Esophagus (tissue), 2 donors: Measurements from ENCODE around the gene ZNF276. TPM values are rescaled to one million over a fixed set of nuclear protein-coding genes. Genes with fewer than 3 reads are reported as not detected.

Source experiments
- H3K27ac ChIP-seq, 2 donors: one replicate each; pipeline ENCODE4 v1.5.1; 2013; ENCODE audit warnings: low read depth in 2 of 2, mild to moderate bottlenecking in 2 of 2, inconsistent platforms in 1 of 2, low read length in 1 of 2, moderate library complexity in 1 of 2
- H3K27me3 ChIP-seq, 2 donors: one replicate each; pipeline ENCODE4 v1.6.1; 2013; ENCODE audit warnings: low read length in 2 of 2, control low read depth in 1 of 2, mild to moderate bottlenecking in 1 of 2; ENCODE audit not compliant: insufficient read depth in 2 of 2, control insufficient read depth in 1 of 2
- H3K36me3 ChIP-seq, 2 donors: one replicate each; pipeline ENCODE4 v1.6.1; 2013; ENCODE audit warnings: low read length in 1 of 2; ENCODE audit not compliant: control insufficient read depth in 2 of 2, insufficient read depth in 2 of 2
- H3K4me1 ChIP-seq, 2 donors: one replicate each; pipeline ENCODE4 v1.6.1; 2013; ENCODE audit warnings: low read length in 1 of 2; ENCODE audit not compliant: control insufficient read depth in 2 of 2, insufficient read depth in 2 of 2
- H3K4me3 ChIP-seq, 2 donors: one replicate each; pipeline ENCODE4 v1.5.1; 2013; ENCODE audit warnings: low read length in 2 of 2, mild to moderate bottlenecking in 2 of 2, low read depth in 1 of 2, moderate library complexity in 1 of 2
- H3K9me3 ChIP-seq, 2 donors: one replicate each; pipeline ENCODE4 v1.6.1; 2013; ENCODE audit warnings: mild to moderate bottlenecking in 2 of 2, low read depth in 1 of 2, low read length in 1 of 2, moderate library complexity in 1 of 2; ENCODE audit not compliant: control insufficient read depth in 2 of 2, insufficient read depth in 1 of 2
- WGBS, 2 donors: extraction: QIAGEN DNeasy Blood & Tissue Kit; methylation state at CpG; one replicate each; pipeline ENCODE4 v1.1.7; 2013; 5-methylcytosine and 5-hydroxymethylcytosine counted together
- polyA plus RNA-seq, 2 donors: library from polyadenylated mRNA; stranded (reverse); fragments of 200-250 nt; gene quantifications; one replicate each; pipeline ENCODE4 v1.2.3, GENCODE V29; 2013
- donor health status: healthy with polysubstance abuse.
- donor health status: Bipolar disorder and iron deficiency.

The ZNF276 gene
- polyA plus RNA-seq, 2 donors = 23.2 to 42.3 TPM

GRCh38 chr16:89733322-89733721 is 12.0 kb downstream of the ZNF276 start:
- Histone ChIP-seq H3K4me1 (peaks cover 0 to 3% of the 10 kb centered on the region in 2 donors), H3K9me3 (no peaks in the 10 kb centered on the region), H3K36me3 (peaks cover 33 to 69% of the 10 kb centered on the region in 2 donors), H3K4me3 (no peak overlapping the region), H3K27me3 (no peaks in the 10 kb centered on the region), H3K27ac (no peak overlapping the region)
- 87 to 91% methylated on average over 17 of the region's 17 CpGs for WGBS, 2 donors

- Histone ChIP-seq H3K27me3 (no peaks in the 10 kb centered on the region), H3K36me3 (peaks cover 34 to 72% of the 10 kb centered on the region in 2 donors), H3K27ac (no peak overlapping the region), H3K9me3 (no peaks in the 10 kb centered on the region), H3K4me3 (no peak overlapping the region), H3K4me1 (peaks cover 0 to 3% of the 10 kb centered on the region in 2 donors)
- WGBS, 2 donors = 93 to 95% methylated on average over 21 of the region's 21 CpGs
Observed at GRCh38 chr16:89733792-89734191, 12.5 kb downstream of the ZNF276 start.

- 97 to 98% methylated on average over 3 of the region's 3 CpGs for WGBS, 2 donors
- H3K4me1 ChIP-seq = peaks cover 0 to 3% of the 10 kb centered on the region in 2 donors
- no peaks in the 10 kb centered on the region for H3K9me3 ChIP-seq
- peaks cover 30 to 68% of the 10 kb centered on the region in 2 donors for H3K36me3 ChIP-seq
- no peaks in the 10 kb centered on the region for H3K27me3 ChIP-seq
- no peak overlapping the region for H3K4me3 ChIP-seq
- no peak overlapping the region for H3K27ac ChIP-seq
Observed at GRCh38 chr16:89736554-89736953, 15.2 kb downstream of the ZNF276 start.

- Histone ChIP-seq H3K27ac (no peak overlapping the region), H3K27me3 (no peaks in the 10 kb centered on the region), H3K36me3 (peaks cover 30 to 61% of the 10 kb centered on the region in 2 donors), H3K9me3 (no peaks in the 10 kb centered on the region), H3K4me3 (no peak overlapping the region), H3K4me1 (peaks cover 0 to 3% of the 10 kb centered on the region in 2 donors)
- WGBS, 2 donors = 84 to 86% methylated on average over 20 of the region's 20 CpGs
Observed at GRCh38 chr16:89737341-89738071, 16.2 kb downstream of the ZNF276 start.

- no peaks in the 10 kb centered on the region for H3K27me3 ChIP-seq
- no peaks in the 10 kb centered on the region for H3K9me3 ChIP-seq
- 88 to 93% methylated on average over 14 of the region's 14 CpGs for WGBS, 2 donors
- H3K4me3 ChIP-seq = no peak overlapping the region
- H3K4me1 ChIP-seq = peaks cover 0 to 3% of the 10 kb centered on the region in 2 donors
- no peak overlapping the region for H3K27ac ChIP-seq
- H3K36me3 ChIP-seq = peaks cover 30 to 56% of the 10 kb centered on the region in 2 donors
Observed at GRCh38 chr16:89738072-89738377, 16.7 kb downstream of the ZNF276 start.

- H3K27ac ChIP-seq = no peak overlapping the region
- 79 to 81% methylated on average over 20 of the region's 20 CpGs for WGBS, 2 donors
- H3K27me3 ChIP-seq = no peaks in the 10 kb centered on the region
- no peak overlapping the region for H3K4me3 ChIP-seq
- no peaks in the 10 kb centered on the region for H3K9me3 ChIP-seq
- peaks cover 29 to 50% of the 10 kb centered on the region in 2 donors for H3K36me3 ChIP-seq
- peaks cover 0 to 3% of the 10 kb centered on the region in 2 donors for H3K4me1 ChIP-seq
Observed at GRCh38 chr16:89738538-89739317, 17.4 kb downstream of the ZNF276 start.

GRCh38 chr16:89739383-89739782 is 18.0 kb downstream of the ZNF276 start:
- Histone ChIP-seq H3K9me3 (no peaks in the 10 kb centered on the region), H3K27me3 (no peaks in the 10 kb centered on the region), H3K4me1 (peaks cover 0 to 3% of the 10 kb centered on the region in 2 donors), H3K4me3 (no peak overlapping the region), H3K27ac (no peak overlapping the region), H3K36me3 (peaks cover 26 to 45% of the 10 kb centered on the region in 2 donors)
- 86 to 90% methylated on average over 9 of the region's 9 CpGs for WGBS, 2 donors

- H3K4me1 ChIP-seq = peaks cover 0 to 3% of the 10 kb centered on the region in 2 donors
- WGBS, 2 donors = 83 to 84% methylated on average over 11 of the region's 11 CpGs
- no peaks in the 10 kb centered on the region for H3K27me3 ChIP-seq
- H3K4me3 ChIP-seq = no peak overlapping the region
- H3K9me3 ChIP-seq = no peaks in the 10 kb centered on the region
- peaks cover 25 to 39% of the 10 kb centered on the region in 2 donors for H3K36me3 ChIP-seq
- no peak overlapping the region for H3K27ac ChIP-seq
Observed at GRCh38 chr16:89741342-89742014, 20.1 kb downstream of the ZNF276 start.

GRCh38 chr16:89742948-89743347 is 21.6 kb downstream of the ZNF276 start:
- H3K27ac ChIP-seq = no peak overlapping the region
- no peaks in the 10 kb centered on the region for H3K4me1 ChIP-seq
- no peaks in the 10 kb centered on the region for H3K27me3 ChIP-seq
- H3K36me3 ChIP-seq = peaks cover 13 to 28% of the 10 kb centered on the region in 2 donors
- H3K4me3 ChIP-seq = no peak overlapping the region
- H3K9me3 ChIP-seq = no peaks in the 10 kb centered on the region
- 84 to 86% methylated on average over 4 of the region's 4 CpGs for WGBS, 2 donors
